Endodermal cell (in vitro differentiated cells): ENCODE data around the gene TINAGL1. TPM values are rescaled to one million over a fixed set of nuclear protein-coding genes. Genes with fewer than 3 reads are reported as not detected.

ENCODE experiments used
- DNase-seq: peaks from one replicate; pipeline ENCODE4 v3.0.0-alpha.2; 2017
- H3K27ac ChIP-seq: 2 replicates; pipeline ENCODE4 v1.5.1; 2013; ENCODE audit warnings: mild to moderate bottlenecking, low read depth, low read length, moderate library complexity
- H3K27me3 ChIP-seq: 2 replicates; pipeline ENCODE4 v1.6.1; 2013; ENCODE audit warnings: mild to moderate bottlenecking, low read length, moderate library complexity; ENCODE audit not compliant: insufficient read depth, control insufficient read depth, poor library complexity, severe bottlenecking
- H3K36me3 ChIP-seq: 2 replicates; pipeline ENCODE4 v1.7.0; 2013; ENCODE audit warnings: mild to moderate bottlenecking, low read length, moderate library complexity; ENCODE audit not compliant: control insufficient read depth, insufficient read depth
- H3K4me1 ChIP-seq: one replicate; pipeline ENCODE4 v1.7.0; 2013; ENCODE audit warnings: low read length; ENCODE audit not compliant: control insufficient read depth, insufficient read depth
- H3K4me3 ChIP-seq: 2 replicates; pipeline ENCODE4 v1.5.1; 2013; ENCODE audit warnings: mild to moderate bottlenecking, low read length, moderate library complexity
- H3K9ac ChIP-seq: 2 replicates; pipeline ENCODE4 v1.6.1; 2013; ENCODE audit warnings: mild to moderate bottlenecking, low read length, moderate library complexity; ENCODE audit not compliant: poor library complexity, severe bottlenecking; ENCODE audit errors: extremely low read depth
- H3K9me3 ChIP-seq: 2 replicates; pipeline ENCODE4 v1.6.1; 2013; ENCODE audit warnings: mild to moderate bottlenecking, low read length, moderate library complexity; ENCODE audit not compliant: control insufficient read depth
- H3K27ac Mint-ChIP-seq: 2 replicates; pipeline ENCODE4 v1.8.0; 2020; ENCODE audit warnings: mixed read lengths
- H3K27me3 Mint-ChIP-seq: 2 replicates; pipeline ENCODE4 v1.8.0; 2021; ENCODE audit warnings: mild to moderate bottlenecking, mixed read lengths; ENCODE audit not compliant: insufficient read depth
- H3K36me3 Mint-ChIP-seq: 2 replicates; pipeline ENCODE4 v1.8.0; 2020; ENCODE audit warnings: low read depth, mixed read lengths
- H3K4me1 Mint-ChIP-seq: 2 replicates; pipeline ENCODE4 v1.8.0; 2020; ENCODE audit warnings: mixed read lengths
- H3K4me3 Mint-ChIP-seq: 2 replicates; pipeline ENCODE4 v1.8.0; 2020; ENCODE audit warnings: mild to moderate bottlenecking, moderate library complexity, mixed read lengths
- H3K9me3 Mint-ChIP-seq: 2 replicates; pipeline ENCODE4 v1.8.0; 2020; ENCODE audit warnings: mild to moderate bottlenecking, mixed read lengths
- WGBS, 2 experiments: methylation state at CpG; one replicate each; pipeline versions ENCODE4 v1.1.5 to v1.1.7; 2013; ENCODE audit warnings: missing lambda C conversion rate in 2 of 2, mixed read lengths in 1 of 2; ENCODE audit not compliant: insufficient coverage in 1 of 2, insufficient read length in 1 of 2; 5-methylcytosine and 5-hydroxymethylcytosine counted together
- total RNA-seq, 2 donors: library from RNA; stranded (reverse); fragmentation: NEBNext Ultra II Directional in 1 of 2; extraction: Animal tissue kit (Norgen Biotek cat#: 25700) in 1 of 2; gene quantifications; 2 replicates in 1 of 2; 3 replicates in 1 of 2; pipeline ENCODE4 v1.2.1, GENCODE V29; 2021
- TF ChIP-seq, protein P1 (sequence below): fragments of 200-600 bp; sonication (generic); conservative IDR thresholded peaks from 2 replicates; pipeline ENCODE4 v1.5.0; 2021; ENCODE audit warnings: antibody characterized with exemption, mild to moderate bottlenecking

TINAGL1 gene
- total RNA-seq, 2 donors from 2014 or later = 3.0 to 3.4 TPM

DNA sequence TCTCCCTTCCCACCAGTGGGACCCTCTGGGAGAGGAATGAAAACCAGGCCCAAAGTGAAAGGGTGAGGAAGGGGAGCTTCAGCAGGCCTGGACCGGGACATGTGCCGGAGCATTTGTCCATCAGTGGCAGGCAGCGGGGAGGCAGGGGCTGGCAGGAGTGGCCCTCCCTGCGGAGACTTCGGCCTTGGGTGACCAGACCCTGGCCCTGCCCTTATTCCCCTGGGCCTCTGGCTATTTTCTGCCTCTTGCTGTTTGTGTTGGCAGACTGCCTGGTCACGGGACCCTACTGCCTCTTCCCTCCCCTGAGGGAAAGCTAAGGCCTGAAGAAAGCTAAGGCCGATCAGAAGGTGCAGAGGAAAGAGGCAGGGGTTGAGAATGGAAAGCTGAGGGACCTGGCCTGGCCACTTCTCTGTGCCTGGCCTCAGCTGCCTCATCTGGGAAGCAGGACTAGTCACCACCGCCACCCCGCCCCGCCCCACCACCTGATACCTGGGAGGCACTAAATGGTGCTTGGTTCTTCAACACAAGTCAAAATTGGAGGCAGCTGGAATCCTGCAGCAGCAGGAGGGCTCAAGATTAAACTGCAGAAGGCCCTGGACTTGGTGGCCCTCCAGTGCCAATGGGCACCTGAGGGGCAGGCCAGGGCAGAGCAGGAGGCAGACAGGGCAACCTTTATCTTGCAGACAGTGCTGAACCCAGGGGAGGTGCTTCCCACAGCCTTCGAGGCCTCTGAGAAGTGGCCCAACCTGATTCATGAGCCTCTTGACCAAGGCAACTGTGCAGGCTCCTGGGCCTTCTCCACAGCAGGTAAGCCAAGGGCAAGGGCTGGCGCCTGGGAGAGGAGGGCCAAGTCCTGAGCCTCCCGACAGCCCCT is 7.9 kb downstream of the TINAGL1 start:
- Histone ChIP-seq H3K36me3 (no peaks in the 10 kb centered on the region), H3K4me1 (no peaks in the 10 kb centered on the region), H3K27me3 (peaks cover 12% of the 10 kb centered on the region), H3K4me3 (no peak overlapping the region), H3K27ac (no peak overlapping the region), H3K9me3 (no peaks in the 10 kb centered on the region), H3K9ac (no peak overlapping the region)
- peaks cover 11% of the 10 kb centered on the region for H3K27me3 Mint-ChIP-seq
- peaks cover 13% of the 10 kb centered on the region for H3K4me1 Mint-ChIP-seq
- no peaks in the 10 kb centered on the region for H3K36me3 Mint-ChIP-seq
- no peaks in the 10 kb centered on the region for H3K9me3 Mint-ChIP-seq
- DNase-seq = peak; percentile 38
- TF ChIP-seq, protein P1, sequence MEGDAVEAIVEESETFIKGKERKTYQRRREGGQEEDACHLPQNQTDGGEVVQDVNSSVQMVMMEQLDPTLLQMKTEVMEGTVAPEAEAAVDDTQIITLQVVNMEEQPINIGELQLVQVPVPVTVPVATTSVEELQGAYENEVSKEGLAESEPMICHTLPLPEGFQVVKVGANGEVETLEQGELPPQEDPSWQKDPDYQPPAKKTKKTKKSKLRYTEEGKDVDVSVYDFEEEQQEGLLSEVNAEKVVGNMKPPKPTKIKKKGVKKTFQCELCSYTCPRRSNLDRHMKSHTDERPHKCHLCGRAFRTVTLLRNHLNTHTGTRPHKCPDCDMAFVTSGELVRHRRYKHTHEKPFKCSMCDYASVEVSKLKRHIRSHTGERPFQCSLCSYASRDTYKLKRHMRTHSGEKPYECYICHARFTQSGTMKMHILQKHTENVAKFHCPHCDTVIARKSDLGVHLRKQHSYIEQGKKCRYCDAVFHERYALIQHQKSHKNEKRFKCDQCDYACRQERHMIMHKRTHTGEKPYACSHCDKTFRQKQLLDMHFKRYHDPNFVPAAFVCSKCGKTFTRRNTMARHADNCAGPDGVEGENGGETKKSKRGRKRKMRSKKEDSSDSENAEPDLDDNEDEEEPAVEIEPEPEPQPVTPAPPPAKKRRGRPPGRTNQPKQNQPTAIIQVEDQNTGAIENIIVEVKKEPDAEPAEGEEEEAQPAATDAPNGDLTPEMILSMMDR = no peak
- H3K27ac Mint-ChIP-seq = no peak overlapping the region
- 90 to 93% methylated on average over 10 to 13 of the region's 13 CpGs for WGBS, 2 experiments
- no peak overlapping the region for H3K4me3 Mint-ChIP-seq

DNA sequence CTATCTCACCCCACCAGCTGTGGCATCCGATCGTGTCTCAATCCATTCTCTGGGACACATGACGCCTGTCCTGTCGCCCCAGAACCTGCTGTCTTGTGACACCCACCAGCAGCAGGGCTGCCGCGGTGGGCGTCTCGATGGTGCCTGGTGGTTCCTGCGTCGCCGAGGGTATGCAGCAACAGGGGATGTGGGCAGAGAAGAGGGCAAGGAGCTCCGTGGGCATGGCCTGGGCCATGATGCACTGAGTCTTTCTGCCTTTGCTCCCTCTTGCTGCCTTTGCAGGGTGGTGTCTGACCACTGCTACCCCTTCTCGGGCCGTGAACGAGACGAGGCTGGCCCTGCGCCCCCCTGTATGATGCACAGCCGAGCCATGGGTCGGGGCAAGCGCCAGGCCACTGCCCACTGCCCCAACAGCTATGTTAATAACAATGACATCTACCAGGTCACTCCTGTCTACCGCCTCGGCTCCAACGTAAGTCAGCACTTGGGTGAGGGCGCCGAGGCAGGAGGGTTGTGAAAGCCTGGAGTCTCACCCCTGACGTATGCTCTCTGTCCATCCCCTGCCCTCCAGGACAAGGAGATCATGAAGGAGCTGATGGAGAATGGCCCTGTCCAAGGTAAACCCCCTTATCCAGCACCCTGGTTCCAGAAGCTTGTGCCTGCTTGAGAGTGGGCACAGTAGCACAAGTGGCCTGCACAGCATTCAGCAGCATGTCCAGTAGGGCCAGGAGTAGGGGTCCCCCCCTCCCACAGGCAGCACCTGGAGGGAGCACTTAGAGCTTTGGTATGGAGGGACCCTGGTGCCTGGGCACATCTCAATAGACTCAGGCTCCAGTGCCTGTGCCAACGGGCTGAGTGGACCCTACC is 8.8 kb downstream of the TINAGL1 start:
- no peak overlapping the region for H3K4me3 Mint-ChIP-seq
- no peaks in the 10 kb centered on the region for H3K36me3 Mint-ChIP-seq
- H3K27ac Mint-ChIP-seq = no peak overlapping the region
- no peaks in the 10 kb centered on the region for H3K36me3 ChIP-seq
- DNase-seq = peak; percentile 30
- no peak overlapping the region for H3K4me3 ChIP-seq
- WGBS, 2 experiments = 94 to 98% methylated on average over 13 to 27 of the region's 27 CpGs
- no peaks in the 10 kb centered on the region for H3K9me3 Mint-ChIP-seq
- no peak overlapping the region for H3K27ac ChIP-seq
- H3K4me1 Mint-ChIP-seq = peaks cover 9% of the 10 kb centered on the region
- no peaks in the 10 kb centered on the region for H3K9me3 ChIP-seq
- H3K9ac ChIP-seq = no peak overlapping the region
- no peaks in the 10 kb centered on the region for H3K4me1 ChIP-seq
- H3K27me3 Mint-ChIP-seq = peaks cover 16% of the 10 kb centered on the region
- TF ChIP-seq, protein P1 = no peak
- peaks cover 16% of the 10 kb centered on the region for H3K27me3 ChIP-seq

DNA sequence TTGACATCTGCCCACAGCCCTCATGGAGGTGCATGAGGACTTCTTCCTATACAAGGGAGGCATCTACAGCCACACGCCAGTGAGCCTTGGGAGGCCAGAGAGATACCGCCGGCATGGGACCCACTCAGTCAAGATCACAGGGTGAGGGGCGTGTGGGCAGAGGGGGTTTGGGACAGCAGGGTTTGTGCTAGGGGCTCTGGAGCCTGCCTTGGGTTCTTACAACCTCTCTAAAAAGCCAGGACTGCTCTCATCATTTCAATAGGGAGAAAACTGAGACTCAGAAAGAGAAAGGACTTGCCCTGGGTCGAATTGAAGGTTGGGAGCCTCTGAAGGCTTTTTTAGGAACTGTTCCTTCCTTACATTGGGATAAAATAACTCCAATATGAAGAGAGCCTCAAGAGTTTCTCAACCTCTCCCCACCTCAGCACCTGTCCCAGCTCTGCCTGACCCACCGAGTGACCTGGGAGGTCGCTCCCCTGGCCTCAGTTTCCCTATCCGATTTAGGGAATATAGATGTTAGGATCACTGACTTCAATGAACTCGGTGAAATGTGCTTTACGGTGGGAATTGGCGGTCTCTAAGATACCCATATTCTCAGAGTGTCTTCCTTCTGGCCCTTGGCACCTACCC is 9.5 kb downstream of the TINAGL1 start:
- Histone ChIP-seq H3K4me3 (no peak overlapping the region), H3K36me3 (no peaks in the 10 kb centered on the region), H3K9me3 (no peaks in the 10 kb centered on the region), H3K4me1 (peaks cover under 1% of the 10 kb centered on the region), H3K27ac (no peak overlapping the region), H3K27me3 (peaks cover 16% of the 10 kb centered on the region), H3K9ac (no peak overlapping the region)
- H3K4me3 Mint-ChIP-seq = no peak overlapping the region
- 93 to 100% methylated on average over 6 to 11 of the region's 11 CpGs for WGBS, 2 experiments
- no peak overlapping the region for H3K27ac Mint-ChIP-seq
- peaks cover 9% of the 10 kb centered on the region for H3K4me1 Mint-ChIP-seq
- TF ChIP-seq, protein P1 = no peak
- H3K27me3 Mint-ChIP-seq = peaks cover 19% of the 10 kb centered on the region
- no peaks in the 10 kb centered on the region for H3K36me3 Mint-ChIP-seq
- DNase-seq = peak; percentile 43
- no peaks in the 10 kb centered on the region for H3K9me3 Mint-ChIP-seq
